Esophagus muscularis mucosa (tissue), 4 donors: ENCODE results near the gene ERMARD.

Experiments used
- EP300 ChIP-seq: sonication (generic); formaldehyde crosslinking; IDR thresholded peaks from one replicate; pipeline ENCODE4 v1.6.1; 2017; ENCODE audit warnings: antibody characterized with exemption
- POLR2A ChIP-seq: fragments of 450-650 bp; IDR thresholded peaks from one replicate; pipeline ENCODE4 v1.6.1; 2017; ENCODE audit warnings: antibody characterized with exemption, moderate library complexity, mild to moderate bottlenecking, low read depth
- TF ChIP-seq, protein P1 (sequence below), 3 experiments: fragments of 200-600 bp in 2 of 3; fragments of 450-650 bp in 1 of 3; sonication (generic) in 2 of 3; IDR thresholded peaks; one replicate each; pipeline ENCODE4 v1.5.1; 2017 to 2019; ENCODE audit warnings: antibody characterized with exemption in 3 of 3, mild to moderate bottlenecking in 2 of 3, moderate library complexity in 1 of 3

GRCh38 chr6:169798764-169799473 lies 47.5 kb downstream of the ERMARD start:
- TF ChIP-seq, protein P1, sequence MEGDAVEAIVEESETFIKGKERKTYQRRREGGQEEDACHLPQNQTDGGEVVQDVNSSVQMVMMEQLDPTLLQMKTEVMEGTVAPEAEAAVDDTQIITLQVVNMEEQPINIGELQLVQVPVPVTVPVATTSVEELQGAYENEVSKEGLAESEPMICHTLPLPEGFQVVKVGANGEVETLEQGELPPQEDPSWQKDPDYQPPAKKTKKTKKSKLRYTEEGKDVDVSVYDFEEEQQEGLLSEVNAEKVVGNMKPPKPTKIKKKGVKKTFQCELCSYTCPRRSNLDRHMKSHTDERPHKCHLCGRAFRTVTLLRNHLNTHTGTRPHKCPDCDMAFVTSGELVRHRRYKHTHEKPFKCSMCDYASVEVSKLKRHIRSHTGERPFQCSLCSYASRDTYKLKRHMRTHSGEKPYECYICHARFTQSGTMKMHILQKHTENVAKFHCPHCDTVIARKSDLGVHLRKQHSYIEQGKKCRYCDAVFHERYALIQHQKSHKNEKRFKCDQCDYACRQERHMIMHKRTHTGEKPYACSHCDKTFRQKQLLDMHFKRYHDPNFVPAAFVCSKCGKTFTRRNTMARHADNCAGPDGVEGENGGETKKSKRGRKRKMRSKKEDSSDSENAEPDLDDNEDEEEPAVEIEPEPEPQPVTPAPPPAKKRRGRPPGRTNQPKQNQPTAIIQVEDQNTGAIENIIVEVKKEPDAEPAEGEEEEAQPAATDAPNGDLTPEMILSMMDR (IDR thresholded peaks at IDR 0.05) = no peak
- TF ChIP-seq POLR2A (no peak), EP300 (no peak)
